Neural cell (in vitro differentiated cells): Measurements from ENCODE around the gene DSCAML1.

ENCODE experiments used
- MXI1 ChIP-seq: fragments of 450-650 bp; conservative IDR thresholded peaks from 2 replicates; pipeline ENCODE4 v1.6.1; 2014; ENCODE audit warnings: antibody characterized with exemption, mild to moderate bottlenecking; ENCODE audit not compliant: poor library complexity, severe bottlenecking
- REST ChIP-seq: IDR thresholded peaks from 2 replicates; pipeline ENCODE4 v1.6.1; 2012; ENCODE audit warnings: borderline replicate concordance
- TAF1 ChIP-seq: IDR thresholded peaks from 2 replicates; pipeline ENCODE4 v1.6.1; 2012; ENCODE audit warnings: low read depth
- TF ChIP-seq, protein P1 (sequence below): fragments of 450-650 bp; IDR thresholded peaks from 2 replicates; pipeline ENCODE4 v1.5.1; 2014; ENCODE audit warnings: antibody characterized with exemption, mild to moderate bottlenecking, moderate library complexity; ENCODE audit not compliant: poor library complexity, severe bottlenecking

- TF ChIP-seq, protein P1, sequence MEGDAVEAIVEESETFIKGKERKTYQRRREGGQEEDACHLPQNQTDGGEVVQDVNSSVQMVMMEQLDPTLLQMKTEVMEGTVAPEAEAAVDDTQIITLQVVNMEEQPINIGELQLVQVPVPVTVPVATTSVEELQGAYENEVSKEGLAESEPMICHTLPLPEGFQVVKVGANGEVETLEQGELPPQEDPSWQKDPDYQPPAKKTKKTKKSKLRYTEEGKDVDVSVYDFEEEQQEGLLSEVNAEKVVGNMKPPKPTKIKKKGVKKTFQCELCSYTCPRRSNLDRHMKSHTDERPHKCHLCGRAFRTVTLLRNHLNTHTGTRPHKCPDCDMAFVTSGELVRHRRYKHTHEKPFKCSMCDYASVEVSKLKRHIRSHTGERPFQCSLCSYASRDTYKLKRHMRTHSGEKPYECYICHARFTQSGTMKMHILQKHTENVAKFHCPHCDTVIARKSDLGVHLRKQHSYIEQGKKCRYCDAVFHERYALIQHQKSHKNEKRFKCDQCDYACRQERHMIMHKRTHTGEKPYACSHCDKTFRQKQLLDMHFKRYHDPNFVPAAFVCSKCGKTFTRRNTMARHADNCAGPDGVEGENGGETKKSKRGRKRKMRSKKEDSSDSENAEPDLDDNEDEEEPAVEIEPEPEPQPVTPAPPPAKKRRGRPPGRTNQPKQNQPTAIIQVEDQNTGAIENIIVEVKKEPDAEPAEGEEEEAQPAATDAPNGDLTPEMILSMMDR, result no peak
- TF ChIP-seq TAF1, result no peak
- TF ChIP-seq REST, result no peak
- TF ChIP-seq MXI1, result no peak
Measured at GRCh38 chr11:117830674-117831351, 33.8 kb upstream of the DSCAML1 start.
